SK-N-SH treated with all-trans-retinoic acid at 6 μM for 48 hours (cell line): Measurements from ENCODE around the gene PFKM.

Experiments used
- CREB5 ChIP-seq: fragments of 250-450 bp; sonication (Bioruptor Pico); IDR thresholded peaks from 2 replicates; pipeline ENCODE4 v1.5.1; 2020; ENCODE audit warnings: low read depth, mild to moderate bottlenecking, moderate library complexity
- ISL1 ChIP-seq: fragments of 250-450 bp; sonication (Bioruptor Pico); IDR thresholded peaks from 2 replicates; pipeline ENCODE4 v2.1.2; 2022; ENCODE audit warnings: mild to moderate bottlenecking, moderate library complexity
- POU6F1 ChIP-seq: fragments of 250-450 bp; sonication (Bioruptor Pico); IDR thresholded peaks from 2 replicates; pipeline ENCODE4 v1.8.0; 2021; ENCODE audit warnings: low read depth, mild to moderate bottlenecking, moderate library complexity, borderline replicate concordance
- ZC3H10 ChIP-seq: fragments of 250-450 bp; sonication (Bioruptor Pico); IDR thresholded peaks from 2 replicates; pipeline ENCODE4 v1.5.1; 2021; ENCODE audit warnings: mild to moderate bottlenecking, moderate library complexity
- ZFP30 ChIP-seq: fragments of 450-650 bp; formaldehyde crosslinking; IDR thresholded peaks from 2 replicates; pipeline ENCODE4 v1.5.0; 2022; ENCODE audit warnings: mild to moderate bottlenecking, moderate library complexity
- ZNF8 ChIP-seq: fragments of 450-650 bp; formaldehyde crosslinking; IDR thresholded peaks from 2 replicates; pipeline ENCODE4 v1.5.0; 2020; ENCODE audit warnings: mild to moderate bottlenecking, moderate library complexity

The PFKM gene

GRCh38 chr12:48194799-48195201, 75.6 kb downstream of the PFKM start (continued):
- no peak for TF ChIP-seq CREB5
- TF ChIP-seq ZFP30 (CRISPR knock-in tag) = no peak
- no peak for TF ChIP-seq POU6F1 (CRISPR knock-in tag)
- no peak for TF ChIP-seq ZNF8 (CRISPR knock-in tag)
- no peak for TF ChIP-seq ZC3H10
- TF ChIP-seq ISL1 (CRISPR knock-in tag) = peak; percentile 92
